H9 (cell line): ENCODE data around the gene DOCK10. TPM values are rescaled to one million over a fixed set of nuclear protein-coding genes. Genes with fewer than 3 reads are reported as not detected.

ENCODE experiments used
- DNase-seq: peaks from one replicate; pipeline ENCODE4 v3.0.0-alpha.2; 2017
- H2AFZ ChIP-seq: one replicate; pipeline ENCODE4 v1.6.1; 2013; ENCODE audit warnings: mild to moderate bottlenecking, low read length, control low read depth, moderate library complexity
- H2AK5ac ChIP-seq: 2 replicates; pipeline ENCODE4 v1.6.1; 2013; ENCODE audit warnings: low read length, control low read depth, mixed read lengths; ENCODE audit not compliant: insufficient read length
- H2BK120ac ChIP-seq: one replicate; pipeline ENCODE4 v1.6.1; 2013; ENCODE audit warnings: low read depth, mild to moderate bottlenecking, low read length, control low read depth, inconsistent platforms; ENCODE audit not compliant: poor library complexity, severe bottlenecking
- H2BK12ac ChIP-seq: 2 replicates; pipeline ENCODE4 v1.6.1; 2013; ENCODE audit warnings: low read length, control low read depth, mixed read lengths, low read depth; ENCODE audit not compliant: insufficient read length
- H2BK15ac ChIP-seq: 2 replicates; pipeline ENCODE4 v1.6.1; 2013; ENCODE audit warnings: low read depth, low read length, control low read depth
- H2BK20ac ChIP-seq: one replicate; pipeline ENCODE4 v1.6.1; 2013; ENCODE audit warnings: low read depth, mild to moderate bottlenecking, low read length, control low read depth, inconsistent platforms; ENCODE audit not compliant: poor library complexity, severe bottlenecking
- H2BK5ac ChIP-seq: 2 replicates; pipeline ENCODE4 v1.6.1; 2013; ENCODE audit warnings: low read length, control low read depth, mixed read lengths; ENCODE audit not compliant: insufficient read length
- H3K14ac ChIP-seq: 2 replicates; pipeline ENCODE4 v1.6.1; 2013; ENCODE audit warnings: low read length, control low read depth; ENCODE audit not compliant: insufficient read depth
- H3K18ac ChIP-seq: 2 replicates; pipeline ENCODE4 v1.6.1; 2013; ENCODE audit warnings: low read depth, mild to moderate bottlenecking, mixed read lengths, low read length, control low read depth; ENCODE audit not compliant: insufficient read length
- H3K23ac ChIP-seq: 2 replicates; pipeline ENCODE4 v1.6.1; 2013; ENCODE audit warnings: low read length, control low read depth, mixed read lengths, low read depth; ENCODE audit not compliant: insufficient read length
- H3K23me2 ChIP-seq: 2 replicates; pipeline ENCODE4 v1.6.1; 2013; ENCODE audit warnings: low read depth, mild to moderate bottlenecking, mixed read lengths, low read length, control low read depth; ENCODE audit not compliant: insufficient read length, poor library complexity, severe bottlenecking
- H3K27ac ChIP-seq: 2 replicates; pipeline ENCODE4 v1.5.1; 2013; ENCODE audit warnings: low read length, control low read depth, mixed read lengths, low read depth; ENCODE audit not compliant: insufficient read length
- H3K27me3 ChIP-seq: 2 replicates; pipeline ENCODE4 v1.6.1; 2013; ENCODE audit warnings: low read length, control low read depth, inconsistent platforms; ENCODE audit not compliant: insufficient read depth
- H3K4ac ChIP-seq: 2 replicates; pipeline ENCODE4 v1.6.1; 2013; ENCODE audit warnings: low read depth, mild to moderate bottlenecking, control low read depth, inconsistent platforms, low read length, moderate library complexity
- H3K4me1 ChIP-seq: 2 replicates; pipeline ENCODE4 v1.6.1; 2013; ENCODE audit warnings: low read length, control low read depth, inconsistent platforms; ENCODE audit not compliant: insufficient read depth
- H3K4me2 ChIP-seq: 2 replicates; pipeline ENCODE4 v1.6.1; 2013; ENCODE audit warnings: low read length, control low read depth, mixed read lengths; ENCODE audit not compliant: insufficient read length, insufficient read depth
- H3K56ac ChIP-seq: 2 replicates; pipeline ENCODE4 v1.6.1; 2013; ENCODE audit warnings: low read depth, mild to moderate bottlenecking, mixed read lengths, low read length, control low read depth; ENCODE audit not compliant: insufficient read length
- H3K79me1 ChIP-seq: 2 replicates; pipeline ENCODE4 v1.6.1; 2013; ENCODE audit warnings: low read depth, mild to moderate bottlenecking, moderate library complexity, low read length, control low read depth, inconsistent platforms; ENCODE audit not compliant: insufficient read depth, poor library complexity, severe bottlenecking
- H3K79me2 ChIP-seq: 2 replicates; pipeline ENCODE4 v1.6.1; 2013; ENCODE audit warnings: low read length, control low read depth, inconsistent platforms; ENCODE audit not compliant: insufficient read depth
- H3K9ac ChIP-seq: 2 replicates; pipeline ENCODE4 v1.6.1; 2013; ENCODE audit warnings: low read length, control low read depth, mixed read lengths; ENCODE audit not compliant: insufficient read length; ENCODE audit errors: extremely low read depth
- H3K9me3 ChIP-seq: one replicate; pipeline ENCODE4 v1.6.1; 2013; ENCODE audit warnings: low read depth, low read length, inconsistent platforms; ENCODE audit not compliant: control insufficient read depth
- H3T11ph ChIP-seq: one replicate; pipeline ENCODE4 v1.6.1; 2013; ENCODE audit warnings: mild to moderate bottlenecking, low read length, control low read depth, inconsistent platforms
- H4K20me1 ChIP-seq: one replicate; pipeline ENCODE4 v1.6.1; 2013; ENCODE audit not compliant: control insufficient read depth, insufficient read length, insufficient read depth
- H4K5ac ChIP-seq: 2 replicates; pipeline ENCODE4 v1.6.1; 2013; ENCODE audit warnings: low read depth, mild to moderate bottlenecking, mixed read lengths, low read length, control low read depth; ENCODE audit not compliant: insufficient read length
- H4K8ac ChIP-seq: replicated peaks from 2 replicates; pipeline ENCODE4 v1.6.1; 2013; ENCODE audit warnings: low read length, control low read depth, mixed read lengths, low read depth; ENCODE audit not compliant: insufficient read length
- H4K91ac ChIP-seq: 2 replicates; pipeline ENCODE4 v1.6.1; 2013; ENCODE audit warnings: low read depth, mild to moderate bottlenecking, moderate library complexity, mixed read lengths, low read length, control low read depth; ENCODE audit not compliant: insufficient read length
- H3K27ac Mint-ChIP-seq, 3 experiments: 2 replicates in 2 of 3; 3 replicates in 1 of 3; pipeline ENCODE4 v1.8.0; 2020 to 2021; ENCODE audit warnings: mixed read lengths in 3 of 3, mild to moderate bottlenecking in 1 of 3, moderate library complexity in 1 of 3
- H3K27me3 Mint-ChIP-seq: 2 replicates; pipeline ENCODE4 v1.8.0; 2021; ENCODE audit warnings: low read depth, mild to moderate bottlenecking, moderate library complexity, mixed read lengths
- H3K36me3 Mint-ChIP-seq, 3 experiments: 2 replicates in 2 of 3; 3 replicates in 1 of 3; pipeline ENCODE4 v1.8.0; 2020 to 2021; ENCODE audit warnings: low read depth in 3 of 3, mixed read lengths in 3 of 3; ENCODE audit not compliant: insufficient read depth in 1 of 3
- H3K4me1 Mint-ChIP-seq, 2 experiments: 2 replicates each; pipeline ENCODE4 v1.8.0; 2020; ENCODE audit warnings: mixed read lengths in 2 of 2
- H3K4me3 Mint-ChIP-seq, 2 experiments: 2 replicates in 1 of 2; 3 replicates in 1 of 2; pipeline ENCODE4 v1.8.0; 2020 to 2021; ENCODE audit warnings: mild to moderate bottlenecking in 2 of 2, mixed read lengths in 2 of 2, moderate library complexity in 1 of 2
- H3K9me3 Mint-ChIP-seq, 2 experiments: 2 replicates in 1 of 2; 3 replicates in 1 of 2; pipeline ENCODE4 v1.8.0; 2020; ENCODE audit warnings: mild to moderate bottlenecking in 2 of 2, mixed read lengths in 2 of 2, moderate library complexity in 1 of 2
- whole genome bisulfite sequencing: extraction: QIAGEN DNeasy Blood & Tissue Kit; methylation state at CpG from one replicate; pipeline ENCODE4 v1.1.7; 2013; ENCODE audit warnings: missing lambda C conversion rate, low lambda C conversion rate, mixed read lengths; ENCODE audit not compliant: insufficient read length; ENCODE audit errors: extremely low coverage; 5-methylcytosine and 5-hydroxymethylcytosine counted together
- total RNA-seq: library from RNA; stranded (reverse); gene quantifications from 2 replicates; pipeline ENCODE4 v1.2.1, GENCODE V29; 2021
- TF ChIP-seq, protein P1 (sequence below): fragments of 200-600 bp; sonication (generic); conservative IDR thresholded peaks from 3 replicates; pipeline ENCODE4 v1.8.0; 2021; ENCODE audit warnings: antibody characterized with exemption, mild to moderate bottlenecking

DOCK10 gene
- total RNA-seq, 1 experiment from 2014 or later, result 0.79 TPM

DNA sequence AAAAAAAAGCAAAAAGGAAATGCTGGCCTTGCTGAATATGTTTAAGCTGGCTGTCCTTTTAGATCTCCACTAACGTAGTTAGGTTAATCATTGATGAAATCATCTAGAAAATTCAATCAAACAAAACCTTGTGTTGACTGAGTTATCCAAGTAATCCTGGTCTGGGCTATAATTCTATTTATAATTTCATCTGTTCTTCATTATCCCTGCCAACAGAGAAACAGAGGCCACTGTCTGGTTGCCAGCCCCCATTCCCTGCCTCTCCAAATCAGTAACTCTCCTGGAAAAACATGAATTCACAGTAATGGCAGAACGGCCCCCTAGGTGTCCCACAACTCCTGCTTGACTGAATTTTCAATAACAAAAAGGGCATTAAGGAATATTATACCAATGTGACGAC is 24.6 kb downstream of the DOCK10 start:
- no peaks in the 10 kb centered on the region for H3K36me3 Mint-ChIP-seq

More for the DNA sequence above, 24.6 kb downstream of the DOCK10 start:
- no peaks in the 10 kb centered on the region; the same call in 1 of the 2 replicates for H3K4me1 ChIP-seq
- Mint-ChIP-seq H3K4me1 (peaks cover 8 to 9% of the 10 kb centered on the region in 2 experiments), H3K9me3 (no peaks in the 10 kb centered on the region), H3K27ac (peak overlapping the region in 1 of 3 experiments; percentile 19; a peak in 1 of 7 replicates), H3K4me3 (no peak overlapping the region), H3K27me3 (no peaks in the 10 kb centered on the region)
- no peak overlapping the region for H3K27ac ChIP-seq
- TF ChIP-seq, protein P1, sequence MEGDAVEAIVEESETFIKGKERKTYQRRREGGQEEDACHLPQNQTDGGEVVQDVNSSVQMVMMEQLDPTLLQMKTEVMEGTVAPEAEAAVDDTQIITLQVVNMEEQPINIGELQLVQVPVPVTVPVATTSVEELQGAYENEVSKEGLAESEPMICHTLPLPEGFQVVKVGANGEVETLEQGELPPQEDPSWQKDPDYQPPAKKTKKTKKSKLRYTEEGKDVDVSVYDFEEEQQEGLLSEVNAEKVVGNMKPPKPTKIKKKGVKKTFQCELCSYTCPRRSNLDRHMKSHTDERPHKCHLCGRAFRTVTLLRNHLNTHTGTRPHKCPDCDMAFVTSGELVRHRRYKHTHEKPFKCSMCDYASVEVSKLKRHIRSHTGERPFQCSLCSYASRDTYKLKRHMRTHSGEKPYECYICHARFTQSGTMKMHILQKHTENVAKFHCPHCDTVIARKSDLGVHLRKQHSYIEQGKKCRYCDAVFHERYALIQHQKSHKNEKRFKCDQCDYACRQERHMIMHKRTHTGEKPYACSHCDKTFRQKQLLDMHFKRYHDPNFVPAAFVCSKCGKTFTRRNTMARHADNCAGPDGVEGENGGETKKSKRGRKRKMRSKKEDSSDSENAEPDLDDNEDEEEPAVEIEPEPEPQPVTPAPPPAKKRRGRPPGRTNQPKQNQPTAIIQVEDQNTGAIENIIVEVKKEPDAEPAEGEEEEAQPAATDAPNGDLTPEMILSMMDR, result peak; percentile 26; the same call in 1 of the 3 replicates
- H2BK20ac ChIP-seq, result no peak overlapping the region
- no peak overlapping the region for H4K91ac ChIP-seq
- H3K23ac ChIP-seq, result no peak overlapping the region
- no peaks in the 10 kb centered on the region for H4K20me1 ChIP-seq
- H2BK120ac ChIP-seq, result no peak overlapping the region
- H3K4ac ChIP-seq, result no peak overlapping the region
- no peak overlapping the region for H3K9ac ChIP-seq
- no peak overlapping the region for H2BK5ac ChIP-seq
- H3K18ac ChIP-seq, result no peak overlapping the region
- H2AK5ac ChIP-seq, result no peak overlapping the region
- H3K14ac ChIP-seq, result no peak overlapping the region
- no peak for DNase-seq
- H3K4me2 ChIP-seq, result no peak overlapping the region
- no peaks in the 10 kb centered on the region for H3K23me2 ChIP-seq
- no peak overlapping the region for H3T11ph ChIP-seq
- no peaks in the 10 kb centered on the region for H3K79me1 ChIP-seq
- WGBS, result no CpG with 5 or more reads among the region's 3 CpGs
- H3K9me3 ChIP-seq, result no peaks in the 10 kb centered on the region
- no peak overlapping the region for H2BK15ac ChIP-seq
- H2BK12ac ChIP-seq, result no peak overlapping the region
- no peak overlapping the region for H4K8ac ChIP-seq
- no peaks in the 10 kb centered on the region for H3K27me3 ChIP-seq
- no peaks in the 10 kb centered on the region for H3K79me2 ChIP-seq
- H4K5ac ChIP-seq, result no peak overlapping the region
- no peak overlapping the region for H3K56ac ChIP-seq
- H2AFZ ChIP-seq, result no peak overlapping the region
